ENCODE results near the gene PDGFB.

The PDGFB gene

DNA sequence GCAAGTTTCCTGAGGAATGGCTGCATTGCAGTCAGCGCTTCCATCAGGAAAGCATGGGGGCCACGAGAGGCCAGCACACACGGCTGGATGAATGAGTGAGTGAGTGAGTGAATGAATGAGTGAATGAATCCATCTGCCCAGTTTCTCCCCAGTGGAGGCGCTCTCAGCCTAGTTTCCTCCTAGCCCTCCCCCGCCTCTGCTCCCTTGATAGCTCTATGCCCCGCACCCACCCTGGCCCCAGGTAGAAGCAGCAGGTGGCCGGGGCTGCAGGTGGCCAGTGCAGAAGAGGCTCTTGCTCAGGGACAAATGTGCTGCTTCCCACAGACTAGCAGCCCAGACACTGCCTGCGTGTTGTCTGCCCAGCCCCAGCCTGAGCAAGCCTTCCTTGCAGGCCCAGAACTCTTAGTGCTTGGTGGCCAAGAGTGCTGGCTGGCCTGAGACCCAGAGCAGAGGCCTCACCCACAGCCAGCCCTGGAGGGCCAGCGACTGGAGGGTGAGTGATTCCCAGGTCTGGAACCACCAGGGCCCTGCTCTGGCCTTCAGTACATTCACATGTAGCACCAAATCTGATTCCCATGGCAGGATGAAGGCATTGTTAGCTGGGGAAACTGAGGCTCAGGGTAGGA lies 31.1 kb upstream of the PDGFB start:
- TF ChIP-seq, protein P1, sequence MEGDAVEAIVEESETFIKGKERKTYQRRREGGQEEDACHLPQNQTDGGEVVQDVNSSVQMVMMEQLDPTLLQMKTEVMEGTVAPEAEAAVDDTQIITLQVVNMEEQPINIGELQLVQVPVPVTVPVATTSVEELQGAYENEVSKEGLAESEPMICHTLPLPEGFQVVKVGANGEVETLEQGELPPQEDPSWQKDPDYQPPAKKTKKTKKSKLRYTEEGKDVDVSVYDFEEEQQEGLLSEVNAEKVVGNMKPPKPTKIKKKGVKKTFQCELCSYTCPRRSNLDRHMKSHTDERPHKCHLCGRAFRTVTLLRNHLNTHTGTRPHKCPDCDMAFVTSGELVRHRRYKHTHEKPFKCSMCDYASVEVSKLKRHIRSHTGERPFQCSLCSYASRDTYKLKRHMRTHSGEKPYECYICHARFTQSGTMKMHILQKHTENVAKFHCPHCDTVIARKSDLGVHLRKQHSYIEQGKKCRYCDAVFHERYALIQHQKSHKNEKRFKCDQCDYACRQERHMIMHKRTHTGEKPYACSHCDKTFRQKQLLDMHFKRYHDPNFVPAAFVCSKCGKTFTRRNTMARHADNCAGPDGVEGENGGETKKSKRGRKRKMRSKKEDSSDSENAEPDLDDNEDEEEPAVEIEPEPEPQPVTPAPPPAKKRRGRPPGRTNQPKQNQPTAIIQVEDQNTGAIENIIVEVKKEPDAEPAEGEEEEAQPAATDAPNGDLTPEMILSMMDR (conservative IDR thresholded peaks at IDR 0.05), result no peak
- no peak overlapping the region for H3K27ac ChIP-seq

GRCh38 chr22:39273950-39274887 lies 29.4 kb upstream of the PDGFB start:
- TF ChIP-seq, protein P1 (conservative IDR thresholded peaks at IDR 0.05), result no peak
- H3K27ac ChIP-seq, result no peak overlapping the region

DNA sequence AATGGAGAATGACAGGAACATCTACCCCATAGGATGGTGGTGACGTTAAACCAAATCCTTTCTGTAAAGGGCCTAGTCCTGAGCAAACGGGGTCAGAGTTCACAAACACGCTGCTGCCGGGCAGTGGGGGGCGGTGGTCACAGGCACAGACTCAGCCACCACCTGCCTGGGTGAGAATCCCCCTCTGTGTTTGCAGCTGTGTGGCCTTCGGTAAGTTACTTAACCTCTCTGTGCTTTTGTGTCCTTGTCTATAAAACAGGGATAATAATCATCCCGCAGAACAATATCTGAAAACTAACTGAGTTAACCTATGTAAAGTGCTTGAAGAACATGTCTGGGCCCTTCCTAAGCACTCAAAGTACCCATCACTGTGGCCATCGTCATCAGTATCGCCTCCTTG lies 26.0 kb upstream of the PDGFB start:
- TF ChIP-seq, protein P1 (conservative IDR thresholded peaks at IDR 0.05), result no peak

GRCh38 chr22:39270280-39270679 lies 25.5 kb upstream of the PDGFB start:
- TF ChIP-seq, protein P1 (conservative IDR thresholded peaks at IDR 0.05), result no peak
- H3K27ac ChIP-seq, result no peak overlapping the region

More for the DNA sequence above, 26.0 kb upstream of the PDGFB start:
- no peak overlapping the region for H3K27ac ChIP-seq

GRCh38 chr22:39269095-39269790 lies 24.5 kb upstream of the PDGFB start:
- no peak overlapping the region for H3K27ac ChIP-seq
- TF ChIP-seq, protein P1 (conservative IDR thresholded peaks at IDR 0.05), result no peak

GRCh38 chr22:39268645-39269044 lies 23.9 kb upstream of the PDGFB start:
- TF ChIP-seq, protein P1 (conservative IDR thresholded peaks at IDR 0.05), result no peak
- H3K27ac ChIP-seq, result no peak overlapping the region

DNA sequence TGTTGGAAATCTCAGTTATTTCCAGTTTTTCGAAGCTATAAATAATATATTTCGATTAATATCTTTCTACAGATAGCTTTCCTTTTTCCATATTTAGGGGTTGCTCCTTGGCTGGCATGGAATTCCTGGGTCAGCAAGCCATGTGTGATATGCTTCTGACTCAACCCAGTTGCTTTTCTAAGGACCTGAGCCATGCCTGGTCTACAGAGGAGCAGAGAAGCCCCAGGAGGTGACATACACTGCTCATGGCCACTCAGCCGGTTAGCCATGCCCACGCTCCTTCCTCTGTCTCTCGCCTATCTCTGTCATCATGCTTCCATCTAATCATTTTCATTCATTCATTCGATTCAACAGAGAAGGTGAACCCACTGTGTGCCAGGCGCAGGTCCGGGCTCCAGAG lies 23.2 kb upstream of the PDGFB start:
- H3K27ac ChIP-seq, result no peak overlapping the region
- TF ChIP-seq, protein P1 (conservative IDR thresholded peaks at IDR 0.05), result no peak

Measured in VCaP (cell line).